K562 (cell line): ENCODE measurements around the gene ARMC9. TPM values are rescaled to one million over a fixed set of nuclear protein-coding genes. Genes with fewer than 3 reads are reported as not detected.

Source experiments
- ATAC-seq: fragments of 200-7000 bp; cut with Tn5 transposase; 3 replicates; pipeline ENCODE4 v1.9.1; 2020; ENCODE audit warnings: moderate library complexity
- BruUV-seq: library from RNA; stranded (reverse); fragments of 400-500 nt; replicated peaks from 2 replicates; lab custom pipeline; 2021; lab: Mats Ljungman, UMichigan
- CTCF ChIA-PET: fragments of 300-600 bp; formaldehyde crosslinking; extraction: SDS; loops from one replicate; lab custom pipeline; 2021; ENCODE audit warnings: low intra/inter-chr PET ratio; lab: Yijun Ruan, JAX
- POLR2A ChIA-PET: fragments of 300-600, 350-650 bp; sonication (Branson Sonifier 250); formaldehyde crosslinking; extraction: SDS; loops from one replicate; lab custom pipeline; 2021; ENCODE audit warnings: antibody characterized with exemption, inconsistent platforms; lab: Yijun Ruan, JAX
- DNase-seq, 4 experiments: peaks; one replicate each; pipeline versions ENCODE4 v3.0.0 to v3.0.0-alpha.2; 2011 to 2018; ENCODE audit warnings: low spot score in 3 of 4, mixed read lengths in 3 of 4; ENCODE audit errors: extremely low read depth in 1 of 4
- FAIRE-seq: peaks from 2 replicates; lab custom pipeline; 2011; peaks lifted over from hg19 to GRCh38; lab: Jason Lieb, UNC
- H2AFZ ChIP-seq: 2 replicates; pipeline ENCODE4 v1.6.0; 2011; ENCODE audit warnings: low read depth, low read length, control low read depth, inconsistent platforms
- H3K27ac ChIP-seq: fragments of 200-600 bp; 3 replicates; pipeline ENCODE4 v1.8.0; 2011; ENCODE audit warnings: low read depth, mild to moderate bottlenecking, control low read depth, inconsistent platforms, low read length, moderate library complexity, mixed read lengths; ENCODE audit errors: extremely low read depth
- H3K27me3 ChIP-seq, 2 experiments: fragments of 300-600 bp in 1 of 2; 2 replicates in 1 of 2; 3 replicates in 1 of 2; pipeline versions ENCODE4 v1.6.0 to v1.8.0; 2011; ENCODE audit warnings: inconsistent platforms in 2 of 2, low read length in 2 of 2, mild to moderate bottlenecking in 1 of 2, mixed read lengths in 1 of 2, moderate library complexity in 1 of 2; ENCODE audit not compliant: control insufficient read depth in 2 of 2, insufficient read depth in 2 of 2
- H3K36me3 ChIP-seq: fragments of 300-600 bp; 3 replicates; pipeline ENCODE4 v1.8.0; 2011; ENCODE audit warnings: mild to moderate bottlenecking, low read length, inconsistent platforms; ENCODE audit not compliant: control insufficient read depth, insufficient read depth
- H3K4me1 ChIP-seq, 2 experiments: fragments of 200-600 bp in 1 of 2; replicated peaks in 1 of 2; 2 replicates in 1 of 2; 3 replicates in 1 of 2; pipeline versions ENCODE4 v1.5.1 to v1.8.0; 2011; ENCODE audit warnings: inconsistent platforms in 2 of 2, low read length in 2 of 2, mild to moderate bottlenecking in 1 of 2, mixed read lengths in 1 of 2, moderate library complexity in 1 of 2; ENCODE audit not compliant: control insufficient read depth in 2 of 2, insufficient read depth in 2 of 2
- H3K4me2 ChIP-seq: 2 replicates; pipeline ENCODE4 v1.6.1; 2011; ENCODE audit warnings: low read length, control low read depth, inconsistent platforms, mixed read lengths; ENCODE audit not compliant: insufficient read depth
- H3K4me3 ChIP-seq: fragments of 200-600 bp; sonication (generic), shearing (Covaris generic); 2 replicates; pipeline ENCODE4 v1.5.1; 2016; ENCODE audit warnings: control low read depth, inconsistent platforms
- H3K79me2 ChIP-seq: fragments of 200-600 bp; 3 replicates; pipeline ENCODE4 v1.8.0; 2011; ENCODE audit warnings: low read length, inconsistent platforms; ENCODE audit not compliant: control insufficient read depth, insufficient read depth
- H3K9ac ChIP-seq, 2 experiments: 2 replicates each; pipeline versions ENCODE4 v1.6.0 to v1.6.1; 2011; ENCODE audit warnings: low read depth in 2 of 2, low read length in 2 of 2, control low read depth in 1 of 2, inconsistent platforms in 1 of 2, mild to moderate bottlenecking in 1 of 2, mixed read lengths in 1 of 2; ENCODE audit not compliant: insufficient read depth in 1 of 2
- H3K9me1 ChIP-seq: one replicate; pipeline ENCODE4 v1.6.0; 2011; ENCODE audit warnings: inconsistent platforms, mild to moderate bottlenecking, low read length, moderate library complexity; ENCODE audit not compliant: control insufficient read depth, insufficient read depth
- H3K9me3 ChIP-seq: replicated peaks from 2 replicates; pipeline ENCODE4 v1.5.1; 2011; ENCODE audit warnings: low read depth, low read length, inconsistent platforms; ENCODE audit not compliant: control insufficient read depth, insufficient read depth
- H4K20me1 ChIP-seq: replicated peaks from 2 replicates; pipeline ENCODE4 v1.6.1; 2011; ENCODE audit warnings: low read length, inconsistent platforms, mixed read lengths; ENCODE audit not compliant: control insufficient read depth, insufficient read depth
- CHD7 ChIP-seq: fragments of 200-600 bp; sonication (generic); IDR thresholded peaks from one replicate; pipeline ENCODE4 v1.6.1; 2012; ENCODE audit warnings: mild to moderate bottlenecking, low read depth, low read length, inconsistent platforms
- E2F3 ChIP-seq: fragments of 250-450 bp; sonication (Bioruptor Pico); IDR thresholded peaks from 2 replicates; pipeline ENCODE4 v1.4.0; 2020; ENCODE audit warnings: mild to moderate bottlenecking
- HES1 ChIP-seq: fragments of 450-650 bp; IDR thresholded peaks from 2 replicates; pipeline ENCODE4 v1.6.1; 2016; ENCODE audit warnings: low read depth, mild to moderate bottlenecking, moderate library complexity
- KLF10 ChIP-seq: fragments of 250-450 bp; sonication (Bioruptor Pico); IDR thresholded peaks from 2 replicates; pipeline ENCODE4 v1.6.1; 2021; ENCODE audit warnings: matching md5 sums
- MCM3 ChIP-seq: fragments of 450-650 bp; IDR thresholded peaks from 2 replicates; pipeline ENCODE4 v1.6.1; 2016
- NCOA6 ChIP-seq: fragments of 450-650 bp; IDR thresholded peaks from 2 replicates; pipeline ENCODE4 v1.6.1; 2017; ENCODE audit warnings: mild to moderate bottlenecking
- POU5F1 ChIP-seq: fragments of 150-350 bp; IDR thresholded peaks from 2 replicates; pipeline ENCODE4 v1.6.1; 2014; ENCODE audit warnings: borderline replicate concordance, low read length, low read depth, mild to moderate bottlenecking; ENCODE audit not compliant: partially characterized antibody
- RBM15 ChIP-seq: fragments of 200-400 bp; formaldehyde crosslinking; IDR thresholded peaks from 2 replicates; pipeline ENCODE4 v1.6.1; 2018; ENCODE audit warnings: mild to moderate bottlenecking, low read length, moderate library complexity; ENCODE audit not compliant: insufficient read depth
- SRSF7 ChIP-seq: fragments of 200-400 bp; formaldehyde crosslinking; optimal IDR thresholded peaks from 2 replicates; pipeline ENCODE3; 2017; ENCODE audit warnings: mild to moderate bottlenecking, low read depth, low read length
- STAT5A ChIP-seq: IDR thresholded peaks from 2 replicates; pipeline ENCODE4 v1.6.1; 2012; ENCODE audit warnings: low read length, inconsistent platforms, borderline replicate concordance
- ZNF316 ChIP-seq: fragments of 450-650 bp; IDR thresholded peaks from 2 replicates; pipeline ENCODE4 v1.6.1; 2016
- ZNF436 ChIP-seq: fragments of 250-450, 450-650 bp; sonication (Bioruptor Pico); formaldehyde crosslinking; IDR thresholded peaks from 2 replicates; pipeline ENCODE4 v1.7.0; 2020; ENCODE audit warnings: mild to moderate bottlenecking
- WGBS: fragments of 100-300 bp; shearing (Covaris generic); methylation state at CpG from one replicate; pipeline ENCODE4 v1.1.6; 2016; ENCODE audit warnings: low coverage, mixed read lengths; ENCODE audit not compliant: insufficient coverage; ENCODE audit errors: missing lambda C conversion rate; 5-methylcytosine and 5-hydroxymethylcytosine counted together
- in situ Hi-C: fragments of 300-500 bp; cut with MboI; formaldehyde crosslinking; loops from 4 replicates; pipeline ENCODE4 v1.15.0; 2018; ENCODE audit warnings: inconsistent platforms, mixed read lengths
- intact Hi-C: fragments of 100-400 bp; cut with micrococcal nuclease; formaldehyde crosslinking; loops from 2 replicates; pipeline ENCODE4 v1.14.2; 2022
- polyA plus RNA-seq, 8 experiments: library from polyadenylated mRNA; depleted of rRNA in 4 of 8; stranded (reverse) in 5 of 8; unstranded in 3 of 8; fragments of >200 nt; fragmentation: Nextera tagmentation in 2 of 8; fragmentation: Illumina TruSeq in 1 of 8; extraction: Ambion mirVana in 2 of 8; extraction: Trizol in 1 of 8; gene quantifications; 2 replicates each; pipeline versions ENCODE4 v1.2.1 to v1.2.3, GENCODE V29; 2011 to 2014; ENCODE audit warnings: inconsistent platforms in 1 of 8, missing spikeins in 1 of 8
- total RNA-seq, 7 experiments: library from RNA; depleted of rRNA in 6 of 7; stranded (reverse); fragments of >200 nt in 6 of 7; fragmentation: Illumina TruSeq in 2 of 7; extraction: Trizol in 2 of 7; gene quantifications; 2 replicates each; pipeline versions ENCODE4 v1.2.1 to v1.2.3, GENCODE V29; 2011 to 2021; ENCODE audit warnings: low replicate concordance in 1 of 7

ARMC9 gene
- total and polyA plus RNA-seq, 9 of the 15 experiments (the other 6 are each of a cell fraction or from before 2014, with no cell fraction given), result 0.36 to 2.3 (median 1.1) TPM

GRCh38 chr2:231204581-231204980 lies 6.2 kb downstream of the ARMC9 start (continued):
- TF ChIP-seq NCOA6, result no peak
- no peak for TF ChIP-seq KLF10 (CRISPR knock-in tag)
- no peak for TF ChIP-seq HES1
- no peak for TF ChIP-seq RBM15
- TF ChIP-seq ZNF436 (CRISPR knock-in tag), result no peak
- no peak for TF ChIP-seq E2F3 (CRISPR knock-in tag)
- no peak for TF ChIP-seq MCM3
- TF ChIP-seq, all 486 proteins: peak for 0

- Histone ChIP-seq H3K4me3 (no peak overlapping the region), H3K9me3 (no peaks in the 10 kb centered on the region), H3K27me3 (peaks cover 0 to 9% of the 10 kb centered on the region in 2 experiments; a peak in 1 of 5 replicates), H3K79me2 (no peaks in the 10 kb centered on the region), H3K36me3 (no peaks in the 10 kb centered on the region), H2AFZ (no peak overlapping the region), H3K27ac (no peak overlapping the region), H3K4me2 (no peak overlapping the region), H4K20me1 (no peaks in the 10 kb centered on the region), H3K4me1 (no peaks in the 10 kb centered on the region), H3K9me1 (no peaks in the 10 kb centered on the region), H3K9ac (no peak overlapping the region)
- intact Hi-C loops (no loop called here), in situ Hi-C loops (no loop called here)
- ATAC-seq (no peak), FAIRE-seq (no peak), DNase-seq (no peak)
- POLR2A ChIA-PET, result no interaction called here
- no TSS peak for BruUV-seq
- CTCF ChIA-PET, result no interaction called here
- 2% methylated on average over 4 of the region's 4 CpGs for WGBS
- TF ChIP-seq POU5F1 (no peak), ZNF316 (no peak), SRSF7 (no peak), STAT5A (no peak), ZNF436 (CRISPR knock-in tag) (no peak), CHD7 (no peak)
These were observed 9.3 kb downstream of the ARMC9 start for GRCh38 chr2:231207734-231208133.
